GM12864 (cell line): Measurements from ENCODE around the gene ZNF688.

Source experiments
- DNase-seq: peaks from one replicate; pipeline ENCODE4 v3.0.0-alpha.2; 2011; ENCODE audit warnings: low read depth
- H3K4me3 ChIP-seq: 2 replicates; pipeline ENCODE4 v1.5.1; 2011; ENCODE audit warnings: mild to moderate bottlenecking, low read depth, low read length, control low read depth
- CTCF ChIP-seq: IDR thresholded peaks from 2 replicates; pipeline ENCODE4 v1.5.1; 2011; ENCODE audit warnings: low read depth, mild to moderate bottlenecking, moderate library complexity, low read length, control low read depth, inconsistent platforms; ENCODE audit errors: missing control alignments

ZNF688 gene

GRCh38 chr16:30555315-30556124 lies 16.0 kb downstream of the ZNF688 start:
- no peak overlapping the region for H3K4me3 ChIP-seq
- TF ChIP-seq CTCF: no peak
- DNase-seq: no peak

- TF ChIP-seq CTCF: no peak
- no peak for DNase-seq
- no peak overlapping the region for H3K4me3 ChIP-seq
These were observed 16.8 kb downstream of the ZNF688 start for GRCh38 chr16:30554557-30555314.

- no peak for TF ChIP-seq CTCF
- DNase-seq: no peak
- no peak overlapping the region for H3K4me3 ChIP-seq
These were observed 18.1 kb downstream of the ZNF688 start for GRCh38 chr16:30553393-30553899.

GRCh38 chr16:30552956-30553355 lies 18.6 kb downstream of the ZNF688 start:
- H3K4me3 ChIP-seq: no peak overlapping the region
- no peak for TF ChIP-seq CTCF

GRCh38 chr16:30551781-30552180 lies 19.7 kb downstream of the ZNF688 start:
- TF ChIP-seq CTCF: no peak
- H3K4me3 ChIP-seq: no peak overlapping the region
- no peak for DNase-seq

More at GRCh38 chr16:30552956-30553355, 18.6 kb downstream of the ZNF688 start:
- no peak for DNase-seq

- no peak for DNase-seq
These were observed 22.9 kb downstream of the ZNF688 start for GRCh38 chr16:30548416-30549253.

More at GRCh38 chr16:30548416-30549253, 22.9 kb downstream of the ZNF688 start:
- no peak for TF ChIP-seq CTCF
- H3K4me3 ChIP-seq: no peak overlapping the region
